GM10248 (cell line): ENCODE measurements around the gene ACSF2.

Experiments used
- CTCF ChIA-PET: fragments of 300-600 bp; sonication (Branson Sonifier 250); formaldehyde crosslinking; extraction: SDS; loops from one replicate; lab custom pipeline; 2021; ENCODE audit warnings: antibody characterized with exemption; lab: Yijun Ruan, JAX
- POLR2A ChIA-PET: fragments of 350-650 bp; sonication (Branson Sonifier 250); formaldehyde crosslinking; extraction: SDS; loops from one replicate; lab custom pipeline; 2020; ENCODE audit warnings: antibody characterized with exemption; lab: Yijun Ruan, JAX
- DNase-seq: peaks from one replicate; pipeline ENCODE4 v3.0.0; 2012; ENCODE audit errors: extremely low spot score
- TF ChIP-seq, protein P1 (sequence below): IDR thresholded peaks from 2 replicates; pipeline ENCODE4 v1.5.1; 2012; ENCODE audit warnings: mild to moderate bottlenecking, low read depth; ENCODE audit errors: extremely low read depth, missing control alignments, control extremely low read depth

ACSF2 gene

DNA sequence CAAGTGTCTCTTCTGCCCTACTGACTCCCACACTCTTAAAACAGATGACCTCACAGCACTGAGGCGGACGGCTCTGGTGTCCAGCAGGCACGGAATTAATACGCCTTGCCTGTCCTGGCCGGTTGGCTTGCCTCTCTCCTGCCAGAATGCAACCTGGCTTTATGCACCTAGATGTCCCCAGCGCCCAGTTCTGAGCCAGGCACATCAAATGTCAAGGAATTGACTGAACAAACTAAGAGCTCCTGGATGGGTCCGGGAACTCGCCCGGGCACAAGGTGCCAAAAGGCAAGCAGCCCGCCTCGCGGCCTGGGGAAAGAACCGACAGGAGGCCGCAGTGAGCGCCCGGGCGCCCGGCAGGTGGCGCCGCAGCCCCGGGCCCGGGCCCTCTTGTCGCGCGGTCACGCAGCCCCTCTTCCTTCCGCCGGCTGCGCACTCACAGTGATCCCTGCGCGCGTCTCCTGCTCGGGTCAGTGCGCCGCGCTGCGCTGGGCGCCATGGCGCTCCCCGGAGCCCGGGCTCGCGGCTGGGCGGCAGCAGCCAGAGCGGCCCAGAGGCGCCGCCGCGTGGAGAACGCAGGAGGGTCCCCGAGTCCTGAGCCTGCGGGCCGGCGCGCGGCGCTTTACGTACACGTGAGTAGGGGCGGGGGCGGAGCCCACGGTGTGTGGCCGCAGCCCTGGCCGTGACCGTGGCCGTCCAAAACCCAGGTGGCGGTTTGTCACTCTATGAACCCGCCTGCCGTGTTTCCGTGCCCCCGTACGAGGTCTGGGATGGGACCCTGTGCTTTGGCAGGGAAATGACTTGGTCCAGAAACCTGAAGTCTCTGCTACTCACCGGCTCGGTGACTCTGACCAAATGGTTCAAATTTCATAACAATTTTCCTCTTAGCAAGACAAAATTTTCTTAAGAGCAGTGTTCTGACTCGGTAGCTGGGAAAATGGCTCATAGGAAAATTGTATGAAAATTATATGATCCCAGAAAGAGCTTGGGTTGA lies 52.7 kb downstream of the ACSF2 start, which contains the start of gene RSAD1:
Gene RSAD1, plus strand, starts transcription at position 470 of the 991 bp plus-strand sequence. Its CDS starts 25 bp downstream, at position 495.
- DNase-seq = peak; percentile 90
- CTCF ChIA-PET = interaction anchor here (0.7 to 2.3 kb wide), 38 partner anchors 8 to 307 kb away, joined by 3 to 19 read pairs (median 4); partner anchors contain the start of genes CACNA1G, CHAD, LRRC59 and SPATA20
- TF ChIP-seq, protein P1, sequence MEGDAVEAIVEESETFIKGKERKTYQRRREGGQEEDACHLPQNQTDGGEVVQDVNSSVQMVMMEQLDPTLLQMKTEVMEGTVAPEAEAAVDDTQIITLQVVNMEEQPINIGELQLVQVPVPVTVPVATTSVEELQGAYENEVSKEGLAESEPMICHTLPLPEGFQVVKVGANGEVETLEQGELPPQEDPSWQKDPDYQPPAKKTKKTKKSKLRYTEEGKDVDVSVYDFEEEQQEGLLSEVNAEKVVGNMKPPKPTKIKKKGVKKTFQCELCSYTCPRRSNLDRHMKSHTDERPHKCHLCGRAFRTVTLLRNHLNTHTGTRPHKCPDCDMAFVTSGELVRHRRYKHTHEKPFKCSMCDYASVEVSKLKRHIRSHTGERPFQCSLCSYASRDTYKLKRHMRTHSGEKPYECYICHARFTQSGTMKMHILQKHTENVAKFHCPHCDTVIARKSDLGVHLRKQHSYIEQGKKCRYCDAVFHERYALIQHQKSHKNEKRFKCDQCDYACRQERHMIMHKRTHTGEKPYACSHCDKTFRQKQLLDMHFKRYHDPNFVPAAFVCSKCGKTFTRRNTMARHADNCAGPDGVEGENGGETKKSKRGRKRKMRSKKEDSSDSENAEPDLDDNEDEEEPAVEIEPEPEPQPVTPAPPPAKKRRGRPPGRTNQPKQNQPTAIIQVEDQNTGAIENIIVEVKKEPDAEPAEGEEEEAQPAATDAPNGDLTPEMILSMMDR = peak; percentile 85
- POLR2A ChIA-PET = no interaction called here

DNA sequence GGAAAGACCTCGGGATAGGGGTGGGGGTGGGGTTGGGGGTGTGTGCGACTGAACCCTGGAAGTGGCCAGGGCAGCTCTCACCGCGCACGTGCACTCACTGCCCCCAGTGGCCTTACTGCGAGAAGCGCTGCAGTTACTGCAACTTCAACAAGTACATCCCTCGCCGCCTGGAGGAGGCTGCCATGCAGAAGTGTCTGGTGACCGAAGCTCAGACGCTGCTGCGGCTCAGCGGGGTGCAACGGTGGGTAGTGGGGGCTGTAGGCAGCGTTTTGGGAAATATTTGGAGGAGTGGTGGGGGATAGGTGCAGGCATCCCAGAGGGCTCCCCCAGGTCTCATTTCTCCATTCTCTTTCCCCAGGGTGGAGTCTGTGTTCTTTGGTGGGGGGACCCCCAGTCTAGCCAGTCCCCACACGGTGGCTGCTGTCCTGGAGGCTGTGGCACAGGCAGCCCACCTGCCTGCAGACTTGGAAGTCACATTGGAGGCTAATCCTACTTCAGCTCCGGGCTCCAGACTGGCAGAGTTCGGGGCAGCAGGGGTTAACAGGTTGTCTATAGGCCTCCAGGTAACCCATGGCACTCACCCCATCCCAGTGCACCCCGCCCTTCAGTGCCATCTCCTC lies 53.6 kb downstream of the ACSF2 start:
- CTCF ChIA-PET = interaction anchor here (0.7 to 2.3 kb wide), 30 partner anchors 8 to 306 kb away, joined by 3 to 19 read pairs (median 4); partner anchors contain the start of genes CACNA1G, CHAD, LRRC59 and SPATA20
- DNase-seq = peak; percentile 77
- TF ChIP-seq, protein P1 = peak; percentile 64
- POLR2A ChIA-PET = no interaction called here

DNA sequence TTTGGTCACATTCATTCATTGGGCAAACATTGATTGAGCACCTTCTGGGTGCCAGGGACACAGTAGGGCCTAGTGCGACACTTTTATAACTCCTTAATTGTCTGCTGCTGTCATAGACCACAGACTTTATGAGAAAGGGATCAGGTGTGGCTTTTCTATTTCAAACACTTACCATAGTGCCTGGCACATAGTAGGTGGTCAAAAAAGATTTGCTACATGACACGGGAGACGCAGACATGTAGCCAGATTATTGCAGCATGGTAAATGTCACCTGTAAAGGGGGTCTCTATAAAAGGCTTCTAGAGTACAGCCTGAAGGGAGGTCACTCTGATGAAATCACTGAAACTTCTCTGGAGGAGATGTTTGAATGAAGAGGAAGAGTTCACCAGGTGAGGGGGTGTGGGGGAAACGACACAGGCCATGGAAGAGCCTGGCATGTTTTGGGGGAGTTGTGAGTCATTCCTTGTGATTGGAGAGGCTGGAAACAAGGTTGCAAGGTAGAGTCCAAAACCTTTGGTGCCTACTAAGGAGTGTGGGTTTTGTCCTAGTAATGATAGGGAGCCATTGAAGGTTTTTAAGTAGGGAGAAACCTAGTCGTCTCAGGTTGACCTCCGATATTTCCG lies 54.2 kb downstream of the ACSF2 start:
- ChIA-PET POLR2A (no interaction called here), CTCF (interaction anchor here (1.0 to 6.8 kb wide), 15 partner anchors 10 to 305 kb away, joined by 3 to 70 read pairs (median 4); partner anchors contain the start of genes CHAD and LRRC59)
- TF ChIP-seq, protein P1 = no peak
- DNase-seq = no peak

DNA sequence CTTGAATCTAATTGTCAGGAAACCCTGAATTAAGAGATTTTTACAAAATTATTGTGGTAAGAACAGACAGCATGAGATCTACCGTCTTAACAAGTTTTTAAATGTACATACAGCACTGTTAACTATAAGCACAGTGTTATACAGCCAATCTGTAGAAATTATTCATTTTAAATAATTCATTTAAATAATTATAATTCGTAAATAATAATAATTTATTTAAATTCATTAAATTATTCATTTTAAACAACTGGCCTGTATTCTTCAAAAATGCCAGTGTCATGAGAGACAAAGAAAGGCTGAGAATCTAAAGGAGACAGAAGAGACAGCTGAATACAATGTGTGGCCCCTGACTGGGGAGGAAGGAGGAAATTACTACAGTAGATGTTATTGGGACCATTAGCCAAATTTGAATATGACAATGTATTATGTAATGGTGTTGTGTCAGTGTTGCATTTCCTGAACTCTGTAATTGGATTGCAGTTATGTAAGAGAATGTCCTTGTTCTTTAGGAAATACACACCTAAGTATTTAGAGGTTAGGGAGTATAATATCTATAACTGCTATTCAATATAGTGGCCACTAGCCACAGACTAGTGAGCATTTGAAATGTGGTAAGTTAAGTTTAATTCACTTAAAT lies 55.0 kb downstream of the ACSF2 start:
- CTCF ChIA-PET = interaction anchor here (1.0 to 6.8 kb wide), 9 partner anchors 8 to 216 kb away, joined by 3 to 70 read pairs (median 4); no protein-coding TSS in a partner anchor

DNA sequence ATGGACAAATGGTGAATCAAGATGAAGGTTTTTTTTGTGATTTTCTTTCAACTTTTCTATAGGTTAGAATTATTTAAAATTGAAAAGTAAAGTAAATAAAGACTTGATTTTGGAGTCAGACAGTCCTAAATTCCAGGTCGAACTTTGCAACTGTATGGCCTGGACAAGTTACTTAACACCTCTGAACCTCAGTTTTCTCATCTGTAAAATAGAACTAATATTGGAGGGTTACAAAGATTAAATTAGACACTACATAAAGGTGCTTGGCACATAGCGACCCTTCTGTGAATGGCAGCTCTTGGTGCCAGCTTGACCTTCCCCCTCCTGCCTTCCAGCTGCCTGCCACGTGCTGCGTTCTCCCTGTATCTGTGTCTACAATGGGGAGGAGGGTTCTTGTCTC lies 55.6 kb downstream of the ACSF2 start:
- POLR2A ChIA-PET = no interaction called here
- CTCF ChIA-PET = interaction anchor here (0.7 to 6.8 kb wide), 20 partner anchors 8 to 216 kb away, joined by 3 to 70 read pairs (median 4); partner anchors contain the start of genes CACNA1G and LRRC59
- no peak for DNase-seq
- TF ChIP-seq, protein P1 = no peak

More for the DNA sequence above, 55.0 kb downstream of the ACSF2 start:
- TF ChIP-seq, protein P1 = no peak
- DNase-seq = no peak
- POLR2A ChIA-PET = no interaction called here
